AG04449 (cell line): Measurements from ENCODE around the gene IL36B.

Source experiments
- CTCF ChIA-PET: fragments of 350-600 bp; formaldehyde crosslinking; extraction: SDS; loops from one replicate; lab custom pipeline; 2021; ENCODE audit warnings: antibody characterized with exemption; lab: Yijun Ruan, JAX
- POLR2A ChIA-PET: fragments of 400-600, 350-600 bp; formaldehyde crosslinking; extraction: SDS; loops from one replicate; lab custom pipeline; 2020; ENCODE audit warnings: antibody characterized with exemption, inconsistent platforms; lab: Yijun Ruan, JAX
- DNase-seq: peaks from one replicate; pipeline ENCODE4 v3.0.0-alpha.2; 2010; ENCODE audit warnings: low read depth, low spot score
- H3K4me3 ChIP-seq: 2 replicates; pipeline ENCODE4 v1.5.1; 2011; ENCODE audit warnings: low read depth, mild to moderate bottlenecking, control low read depth, low read length
- CTCF ChIP-seq: IDR thresholded peaks from one replicate; pipeline ENCODE4 v1.5.1; 2011; ENCODE audit warnings: mild to moderate bottlenecking, moderate library complexity, low read length, control low read depth, inconsistent platforms; ENCODE audit not compliant: insufficient read depth; ENCODE audit errors: missing control alignments

The IL36B gene

GRCh38 chr2:113092864-113093612, 40.4 kb upstream of the IL36B start:
- H3K4me3 ChIP-seq = no peak overlapping the region
- ChIA-PET POLR2A (no interaction called here), CTCF (interaction anchor here (0.8 to 1.5 kb wide), 2 partner anchors 12 to 297 kb away, joined by 3 read pairs; no protein-coding TSS in a partner anchor)
- DNase-seq = no peak
- TF ChIP-seq CTCF = no peak

GRCh38 chr2:113091231-113091896, 38.7 kb upstream of the IL36B start:
- CTCF ChIA-PET = interaction anchor here (1.2 kb wide), 1 partner anchor 45 kb away, joined by 3 read pairs; no protein-coding TSS in a partner anchor
- TF ChIP-seq CTCF = no peak
- POLR2A ChIA-PET = no interaction called here
- no peak for DNase-seq
- no peak overlapping the region for H3K4me3 ChIP-seq

GRCh38 chr2:113089916-113090315, 37.2 kb upstream of the IL36B start:
- no peak for TF ChIP-seq CTCF
- POLR2A ChIA-PET = no interaction called here
- no peak overlapping the region for H3K4me3 ChIP-seq
- no peak for DNase-seq
- CTCF ChIA-PET = interaction anchor here (3.1 kb wide), 1 partner anchor 10 kb away, joined by 15 read pairs; no protein-coding TSS in a partner anchor

- TF ChIP-seq CTCF = no peak
- H3K4me3 ChIP-seq = no peak overlapping the region
- ChIA-PET POLR2A (no interaction called here), CTCF (interaction anchor here (1.1 to 3.1 kb wide), 4 partner anchors 8 to 116 kb away, joined by 3 to 15 read pairs (median 4); no protein-coding TSS in a partner anchor)
- no peak for DNase-seq
Measured at GRCh38 chr2:113088213-113088992, 35.7 kb upstream of the IL36B start.

- ChIA-PET POLR2A (no interaction called here), CTCF (interaction anchor here (0.9 to 1.6 kb wide), 4 partner anchors 19 to 285 kb away, joined by 3 to 6 read pairs (median 4); no protein-coding TSS in a partner anchor)
- TF ChIP-seq CTCF = no peak
- DNase-seq = no peak
- H3K4me3 ChIP-seq = no peak overlapping the region
Measured at GRCh38 chr2:113085542-113085941, 32.9 kb upstream of the IL36B start.
